Measurements from ENCODE around the gene RIN1. TPM values are rescaled to one million over a fixed set of nuclear protein-coding genes. Genes with fewer than 3 reads are reported as not detected.

The RIN1 gene
- total RNA-seq, 1 donor = 4.8 TPM

DNA sequence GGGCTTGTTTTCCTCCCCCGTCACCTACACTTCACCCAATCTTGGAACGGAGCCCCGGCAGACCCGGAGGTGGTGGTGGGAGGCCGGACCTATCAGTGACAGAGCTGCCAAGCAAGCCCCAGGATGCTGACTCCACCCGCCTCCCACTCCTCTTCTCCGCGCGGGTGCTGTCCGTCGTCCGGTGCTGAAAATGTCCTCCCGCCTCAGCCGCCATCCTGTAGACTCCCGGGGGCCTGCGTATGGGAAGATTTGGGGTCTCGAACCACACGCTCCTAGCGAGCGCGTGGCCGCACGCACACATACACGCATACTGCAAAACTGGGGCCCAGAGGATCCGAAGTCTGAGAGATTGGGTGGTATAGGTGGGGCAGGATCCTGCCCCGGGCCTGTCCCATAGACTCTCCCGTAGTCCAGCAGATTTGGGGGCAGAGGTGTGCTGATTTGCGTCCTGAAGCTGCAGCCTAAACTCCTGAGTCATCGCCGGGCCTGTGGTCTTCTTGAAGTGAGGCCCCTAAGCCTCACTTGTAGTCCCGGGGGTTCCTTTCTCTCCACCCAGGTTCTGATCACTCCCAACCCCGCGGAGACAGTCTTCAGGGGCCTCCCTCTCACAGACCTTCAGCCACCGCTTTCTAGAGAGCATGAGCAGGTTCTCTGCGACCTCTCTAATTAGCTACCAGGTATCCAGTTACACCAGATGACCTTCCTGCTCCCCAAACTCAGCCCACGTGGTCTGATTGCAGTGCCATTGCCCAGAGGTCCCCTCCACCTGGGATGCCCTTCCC is 46.5 kb downstream of the RIN1 start:
- peaks cover 38% of the 10 kb centered on the region for H3K4me1 ChIP-seq (ENCODE audit: insufficient read depth, low read length)
- peak overlapping the region; percentile 67 for H3K4me3 ChIP-seq (ENCODE audit: low read length)
- H3K9me3 ChIP-seq (ENCODE audit: low read depth, low read length) = no peaks in the 10 kb centered on the region
- H3K27me3 ChIP-seq (ENCODE audit: insufficient read depth, low read length) = peaks cover 29% of the 10 kb centered on the region

DNA sequence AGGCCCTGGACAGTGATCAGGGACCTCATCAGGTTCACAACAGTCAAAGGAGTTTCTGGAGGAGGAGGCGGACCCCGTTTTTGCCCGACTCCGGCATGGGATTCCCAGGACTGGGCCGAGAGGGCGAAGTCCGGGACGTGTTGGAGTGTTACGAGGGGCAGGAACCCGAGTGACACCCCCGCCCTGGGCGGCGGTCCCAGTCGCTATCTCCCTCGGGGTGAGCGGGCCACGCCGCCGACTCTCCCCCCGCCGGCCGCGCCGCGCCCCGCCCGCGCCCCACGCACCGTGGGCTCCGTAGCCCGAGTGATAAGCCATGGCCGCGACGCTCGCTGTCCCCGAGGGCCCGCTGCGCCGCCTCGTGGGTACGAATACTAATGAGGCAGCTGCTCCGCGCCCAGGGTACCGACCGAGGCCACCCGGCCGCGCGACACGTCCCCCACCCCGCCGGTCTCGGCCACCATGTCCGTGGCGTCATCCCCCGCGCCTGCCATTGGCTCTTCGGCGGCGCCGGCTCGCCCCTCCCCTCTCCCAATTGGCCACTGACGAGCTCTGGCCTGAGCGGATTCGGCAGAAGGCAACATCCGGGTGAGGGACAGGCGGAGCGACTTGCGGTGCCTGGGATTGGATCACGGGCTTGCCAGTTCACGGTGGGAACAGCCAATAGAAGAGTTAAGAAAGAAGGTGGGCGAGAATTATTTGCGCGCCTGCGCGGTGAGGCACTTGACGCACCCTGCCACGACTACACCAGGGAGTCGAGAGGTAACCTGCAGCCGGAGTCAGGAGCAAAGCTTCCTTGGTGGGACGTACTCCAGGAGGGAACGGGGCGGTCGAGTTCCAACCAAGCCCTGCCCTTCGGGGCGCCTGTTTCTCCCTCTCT is 47.3 kb downstream of the RIN1 start, which contains the start of gene YIF1A:
Gene YIF1A, minus strand, starts transcription at position 473 of the 877 bp plus-strand sequence. Its CDS starts 158 bp downstream, at position 315.
- peaks cover 38% of the 10 kb centered on the region for H3K4me1 ChIP-seq (ENCODE audit: insufficient read depth, low read length)
- peaks cover 29% of the 10 kb centered on the region for H3K27me3 ChIP-seq (ENCODE audit: insufficient read depth, low read length)
- H3K4me3 ChIP-seq (ENCODE audit: low read length) = peak within 1 kb of the TSS; percentile 67
- H3K9me3 ChIP-seq (ENCODE audit: low read depth, low read length) = no peaks in the 10 kb centered on the region

GRCh38 chr11:66287889-66288670 is 48.2 kb downstream of the RIN1 start:
- Histone ChIP-seq H3K27me3 (ENCODE audit: insufficient read depth, low read length) (peaks cover 24% of the 10 kb centered on the region), H3K9me3 (ENCODE audit: low read depth, low read length) (no peaks in the 10 kb centered on the region), H3K4me3 (ENCODE audit: low read length) (peak overlapping the region; percentile 67), H3K4me1 (ENCODE audit: insufficient read depth, low read length) (peaks cover 38% of the 10 kb centered on the region)

- no peaks in the 10 kb centered on the region for H3K9me3 ChIP-seq (ENCODE audit: low read depth, low read length)
- H3K4me1 ChIP-seq (ENCODE audit: insufficient read depth, low read length) = peaks cover 43% of the 10 kb centered on the region
- peaks cover 17% of the 10 kb centered on the region for H3K27me3 ChIP-seq (ENCODE audit: insufficient read depth, low read length)
- no peak overlapping the region for H3K4me3 ChIP-seq (ENCODE audit: low read length)
Measured at GRCh38 chr11:66287211-66287888, 48.9 kb downstream of the RIN1 start.

DNA sequence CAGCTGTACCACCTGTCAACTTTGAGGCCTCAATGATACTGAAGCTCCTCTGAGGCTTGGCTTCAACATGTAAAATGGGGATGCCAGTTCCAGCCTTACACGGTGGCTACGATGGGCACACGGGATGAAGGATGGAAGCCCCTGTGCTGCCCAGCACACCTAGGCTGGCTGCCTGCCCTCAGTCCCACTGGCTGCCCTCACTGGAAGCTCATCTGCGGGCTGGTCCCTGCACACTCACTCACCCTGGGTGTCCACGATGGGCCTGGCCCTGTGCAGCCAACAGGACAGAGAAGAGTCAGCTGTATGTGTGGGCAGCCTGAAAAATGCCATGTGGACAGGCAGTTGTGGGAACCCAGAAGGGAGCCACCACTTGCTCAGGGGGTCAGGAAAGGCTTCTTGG is 49.5 kb downstream of the RIN1 start:
- H3K4me3 ChIP-seq (ENCODE audit: low read length) = no peak overlapping the region
- H3K27me3 ChIP-seq (ENCODE audit: insufficient read depth, low read length) = peaks cover 15% of the 10 kb centered on the region
- H3K4me1 ChIP-seq (ENCODE audit: insufficient read depth, low read length) = peaks cover 42% of the 10 kb centered on the region
- H3K9me3 ChIP-seq (ENCODE audit: low read depth, low read length) = no peaks in the 10 kb centered on the region

- peaks cover 43% of the 10 kb centered on the region for H3K4me1 ChIP-seq (ENCODE audit: insufficient read depth, low read length)
- H3K9me3 ChIP-seq (ENCODE audit: low read depth, low read length) = no peaks in the 10 kb centered on the region
- no peak overlapping the region for H3K4me3 ChIP-seq (ENCODE audit: low read length)
- H3K27me3 ChIP-seq (ENCODE audit: insufficient read depth, low read length) = peaks cover 4% of the 10 kb centered on the region
Measured at GRCh38 chr11:66285250-66285947, 50.8 kb downstream of the RIN1 start.

DNA sequence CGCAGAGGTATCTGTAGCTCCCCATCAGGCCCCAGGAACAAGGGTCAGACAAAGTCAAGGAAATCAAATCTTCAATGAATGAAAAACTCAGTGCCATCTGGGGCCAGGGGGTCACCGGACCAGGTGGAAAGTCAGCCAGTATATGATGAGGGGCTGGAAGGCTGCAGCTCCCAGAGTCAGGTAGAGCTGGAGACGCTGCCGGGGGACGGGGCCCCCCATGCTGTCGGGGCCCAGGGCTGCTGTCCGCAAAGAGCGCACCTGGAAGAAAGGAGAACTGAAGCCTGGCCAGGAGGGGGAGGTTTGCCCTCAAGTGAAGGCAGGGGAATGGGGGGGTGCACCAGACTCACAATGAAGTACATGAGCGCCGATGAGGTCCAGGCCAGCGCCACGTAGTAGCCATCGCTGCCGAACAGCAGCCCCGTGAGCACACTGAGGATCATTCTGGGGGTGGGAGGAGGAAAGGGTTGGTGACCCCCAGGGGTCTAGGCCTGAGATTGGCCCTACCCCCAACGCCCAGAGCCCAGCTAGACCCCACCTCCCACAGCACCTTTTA is 51.6 kb downstream of the RIN1 start:
- Histone ChIP-seq H3K4me3 (ENCODE audit: low read length) (no peak overlapping the region), H3K4me1 (ENCODE audit: insufficient read depth, low read length) (peaks cover 36% of the 10 kb centered on the region), H3K27me3 (ENCODE audit: insufficient read depth, low read length) (no peaks in the 10 kb centered on the region), H3K9me3 (ENCODE audit: low read depth, low read length) (no peaks in the 10 kb centered on the region)

DNA sequence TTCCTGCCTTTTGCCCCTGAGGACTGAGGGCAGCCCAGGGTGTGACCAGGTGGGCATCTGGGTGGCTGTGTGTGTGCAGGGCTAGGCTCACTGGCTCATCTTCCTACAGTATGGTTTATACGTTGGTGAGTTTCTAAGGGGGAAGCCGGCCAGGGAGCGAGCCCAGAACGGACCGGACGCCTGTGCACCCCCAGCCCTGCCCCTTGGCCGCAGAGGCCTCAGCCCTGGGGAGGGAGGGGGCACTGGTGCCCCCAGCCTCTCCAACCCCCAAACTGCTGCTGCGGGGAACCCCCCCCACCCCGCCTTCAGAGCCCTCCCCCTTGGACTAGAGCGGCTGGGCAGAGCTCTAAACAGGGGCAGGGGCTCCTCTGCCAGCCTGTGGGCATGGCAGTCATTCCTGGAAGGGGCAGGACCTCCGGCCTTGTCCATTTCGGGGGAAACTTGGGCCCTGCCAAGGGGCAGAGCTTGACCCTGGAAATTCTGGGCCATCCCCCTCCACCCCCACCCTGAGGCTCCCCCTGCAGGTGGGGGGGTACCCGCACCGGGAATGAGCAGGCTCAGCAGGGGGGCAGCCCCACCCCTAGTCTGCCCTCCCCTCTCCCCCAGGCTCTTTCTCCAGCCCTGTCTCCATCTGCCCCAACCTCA is 52.7 kb downstream of the RIN1 start:
- peaks cover 36% of the 10 kb centered on the region for H3K4me1 ChIP-seq (ENCODE audit: insufficient read depth, low read length)
- H3K9me3 ChIP-seq (ENCODE audit: low read depth, low read length) = no peaks in the 10 kb centered on the region
- no peaks in the 10 kb centered on the region for H3K27me3 ChIP-seq (ENCODE audit: insufficient read depth, low read length)
- H3K4me3 ChIP-seq (ENCODE audit: low read length) = no peak overlapping the region

- peaks cover 29% of the 10 kb centered on the region for H3K4me1 ChIP-seq (ENCODE audit: insufficient read depth, low read length)
- no peaks in the 10 kb centered on the region for H3K9me3 ChIP-seq (ENCODE audit: low read depth, low read length)
- H3K27me3 ChIP-seq (ENCODE audit: insufficient read depth, low read length) = no peaks in the 10 kb centered on the region
- H3K4me3 ChIP-seq (ENCODE audit: low read length) = no peak overlapping the region
Measured at GRCh38 chr11:66282468-66283455, 53.5 kb downstream of the RIN1 start.

Other genes with a start within 250 kb of the RIN1 start
- gene KLC2, start 78.7 kb downstream of the RIN1 start, total RNA-seq = 11.2 TPM
- gene RAB1B, start 67.8 kb downstream of the RIN1 start, total RNA-seq = 40.5 TPM
- gene CNIH2, start 58.3 kb downstream of the RIN1 start, total RNA-seq = 1.0 TPM
- 13.1 TPM for gene YIF1A, start 47.3 kb downstream of the RIN1 start, total RNA-seq
- gene TMEM151A, start 44.5 kb downstream of the RIN1 start, total RNA-seq = 0.21 TPM
- gene CD248, start 19.4 kb downstream of the RIN1 start, total RNA-seq = 1.5 TPM
- gene BRMS1, start 8.7 kb upstream of the RIN1 start, total RNA-seq = 51.7 TPM
- gene B4GAT1, start 11.2 kb upstream of the RIN1 start, total RNA-seq = 0.84 TPM
- gene SLC29A2, start 35.3 kb upstream of the RIN1 start, total RNA-seq = 1.2 TPM
- gene NPAS4, start 84.6 kb upstream of the RIN1 start, total RNA-seq = not detected
- 22.6 TPM for gene MRPL11, start 102.4 kb upstream of the RIN1 start, total RNA-seq
- 9.8 TPM for gene PELI3, start 130.5 kb upstream of the RIN1 start, total RNA-seq
- 15.2 TPM for gene DPP3, start 144.0 kb upstream of the RIN1 start, total RNA-seq
- gene BBS1, start 174.2 kb upstream of the RIN1 start, total RNA-seq = 12.6 TPM
- 10.0 TPM for gene ZDHHC24, start 209.6 kb upstream of the RIN1 start, total RNA-seq
- not detected for gene ACTN3, start 210.5 kb upstream of the RIN1 start, total RNA-seq
- gene CTSF, start 232.2 kb upstream of the RIN1 start, total RNA-seq = 14.5 TPM

Measured in mononuclear cell (primary cell).